Nephron progenitor cell (in vitro differentiated cells): Measurements from ENCODE around the gene TRIM3.

ENCODE experiments used
- DNase-seq: peaks from one replicate; pipeline ENCODE4 v3.0.0; 2021
- H3K27ac Mint-ChIP-seq: 2 replicates; pipeline ENCODE4 v1.8.0; 2021; ENCODE audit warnings: mild to moderate bottlenecking, moderate library complexity, mixed read lengths
- H3K27me3 Mint-ChIP-seq: 2 replicates; pipeline ENCODE4 v1.8.0; 2021; ENCODE audit warnings: mild to moderate bottlenecking, low read depth, mixed read lengths; ENCODE audit not compliant: poor library complexity
- H3K36me3 Mint-ChIP-seq: 2 replicates; pipeline ENCODE4 v1.8.0; 2021; ENCODE audit warnings: low read depth, mixed read lengths
- H3K4me1 Mint-ChIP-seq: 2 replicates; pipeline ENCODE4 v1.8.0; 2021; ENCODE audit warnings: mixed read lengths
- H3K4me3 Mint-ChIP-seq: 2 replicates; pipeline ENCODE4 v1.8.0; 2021; ENCODE audit warnings: mild to moderate bottlenecking, moderate library complexity, mixed read lengths
- H3K9me3 Mint-ChIP-seq: 2 replicates; pipeline ENCODE4 v1.8.0; 2021; ENCODE audit warnings: mild to moderate bottlenecking, moderate library complexity, mixed read lengths
- TF ChIP-seq, protein P1 (sequence below): fragments of 200-600 bp; sonication (generic); IDR thresholded peaks from 2 replicates; pipeline ENCODE4 v1.5.0; 2021; ENCODE audit warnings: antibody characterized with exemption

The TRIM3 gene

DNA sequence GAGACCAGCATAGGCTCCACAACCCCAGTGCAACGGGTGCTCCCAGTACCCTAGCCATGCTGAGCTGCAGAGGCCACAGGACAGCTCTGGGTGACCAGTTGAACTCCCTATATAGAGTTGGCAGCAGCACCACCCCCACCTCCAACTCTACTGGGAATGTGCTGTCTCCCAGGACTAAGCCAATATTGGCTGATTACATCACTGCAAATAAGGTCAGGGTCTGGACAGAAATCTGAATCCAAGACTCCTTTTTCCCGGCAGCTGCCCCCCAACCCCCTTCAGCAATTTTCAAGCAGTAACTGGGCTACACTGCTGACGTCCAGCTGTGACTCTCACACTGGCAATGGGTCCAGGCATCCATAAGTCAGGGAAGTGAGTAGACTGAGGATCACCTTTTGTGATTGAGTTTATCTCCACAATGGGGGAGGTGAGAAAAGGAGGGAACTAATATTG is 32.8 kb downstream of the TRIM3 start, which contains the start of gene HPX:
TSS of gene HPX (minus strand) at position 82 of the 453 bp plus-strand sequence. CDS start at position 58, 24 bp downstream.
- Mint-ChIP-seq H3K36me3 (no peaks in the 10 kb centered on the region), H3K27ac (no peak within 1 kb of the TSS), H3K4me3 (no peak within 1 kb of the TSS), H3K4me1 (no peaks in the 10 kb centered on the region), H3K27me3 (peaks cover 5% of the 10 kb centered on the region), H3K9me3 (no peaks in the 10 kb centered on the region)
- DNase-seq, result no peak
- TF ChIP-seq, protein P1, sequence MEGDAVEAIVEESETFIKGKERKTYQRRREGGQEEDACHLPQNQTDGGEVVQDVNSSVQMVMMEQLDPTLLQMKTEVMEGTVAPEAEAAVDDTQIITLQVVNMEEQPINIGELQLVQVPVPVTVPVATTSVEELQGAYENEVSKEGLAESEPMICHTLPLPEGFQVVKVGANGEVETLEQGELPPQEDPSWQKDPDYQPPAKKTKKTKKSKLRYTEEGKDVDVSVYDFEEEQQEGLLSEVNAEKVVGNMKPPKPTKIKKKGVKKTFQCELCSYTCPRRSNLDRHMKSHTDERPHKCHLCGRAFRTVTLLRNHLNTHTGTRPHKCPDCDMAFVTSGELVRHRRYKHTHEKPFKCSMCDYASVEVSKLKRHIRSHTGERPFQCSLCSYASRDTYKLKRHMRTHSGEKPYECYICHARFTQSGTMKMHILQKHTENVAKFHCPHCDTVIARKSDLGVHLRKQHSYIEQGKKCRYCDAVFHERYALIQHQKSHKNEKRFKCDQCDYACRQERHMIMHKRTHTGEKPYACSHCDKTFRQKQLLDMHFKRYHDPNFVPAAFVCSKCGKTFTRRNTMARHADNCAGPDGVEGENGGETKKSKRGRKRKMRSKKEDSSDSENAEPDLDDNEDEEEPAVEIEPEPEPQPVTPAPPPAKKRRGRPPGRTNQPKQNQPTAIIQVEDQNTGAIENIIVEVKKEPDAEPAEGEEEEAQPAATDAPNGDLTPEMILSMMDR, result no peak

DNA sequence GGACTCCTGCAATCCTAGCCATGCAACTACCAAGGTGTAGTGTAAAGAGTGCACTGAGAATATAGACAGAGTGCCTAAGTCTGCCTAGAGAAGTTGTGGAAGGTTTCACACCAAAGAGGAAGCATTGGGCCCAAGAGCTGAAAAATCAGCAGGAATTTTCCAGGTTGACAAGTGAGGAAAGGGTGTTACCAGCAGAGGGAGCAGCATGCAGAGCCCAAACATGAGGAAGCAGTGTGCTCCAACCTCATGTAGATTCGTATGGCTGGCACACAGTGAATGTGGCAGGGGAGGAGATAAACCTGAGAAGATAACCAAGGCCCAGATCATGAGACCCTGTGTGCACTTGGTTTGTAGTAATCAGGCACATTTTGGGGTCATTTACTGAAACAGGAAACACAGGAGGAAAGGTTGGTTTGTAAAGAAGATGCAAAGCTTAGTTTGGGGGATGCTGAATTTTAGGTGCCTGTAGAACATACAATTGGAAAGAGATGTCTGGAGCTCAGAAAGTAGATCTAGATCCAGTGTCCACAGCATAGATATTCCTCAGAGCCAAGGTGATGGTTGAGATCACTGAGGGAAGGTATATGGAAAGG is 34.7 kb downstream of the TRIM3 start:
- TF ChIP-seq, protein P1, result peak; percentile 56
- Mint-ChIP-seq H3K36me3 (no peaks in the 10 kb centered on the region), H3K4me1 (no peaks in the 10 kb centered on the region), H3K9me3 (no peaks in the 10 kb centered on the region), H3K4me3 (no peak overlapping the region), H3K27me3 (peaks cover under 1% of the 10 kb centered on the region), H3K27ac (no peak overlapping the region)
- peak; percentile 51 for DNase-seq

DNA sequence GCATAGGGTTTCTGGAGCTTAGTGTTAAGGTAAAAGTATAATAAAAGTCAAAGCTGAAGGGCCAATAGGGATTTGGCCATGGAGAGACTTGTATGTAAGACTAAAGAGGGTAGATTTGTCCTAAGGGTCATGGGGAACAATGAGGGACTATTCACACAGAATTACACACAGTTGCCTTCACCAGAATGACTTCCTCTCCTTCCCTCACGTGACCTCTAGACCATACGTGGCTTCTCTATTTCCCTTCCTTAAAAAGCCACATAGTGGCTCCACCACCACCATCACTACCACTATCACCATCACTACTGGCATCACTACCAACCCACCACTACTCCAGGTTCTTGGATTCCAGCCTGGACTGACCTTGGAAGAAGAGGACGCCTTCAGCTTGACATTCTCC is 35.7 kb downstream of the TRIM3 start:
- TF ChIP-seq, protein P1, result no peak
- no peak overlapping the region for H3K27ac Mint-ChIP-seq
- no peaks in the 10 kb centered on the region for H3K36me3 Mint-ChIP-seq
- no peak for DNase-seq
- no peaks in the 10 kb centered on the region for H3K27me3 Mint-ChIP-seq
- H3K9me3 Mint-ChIP-seq, result no peaks in the 10 kb centered on the region
- no peak overlapping the region for H3K4me3 Mint-ChIP-seq
- H3K4me1 Mint-ChIP-seq, result no peaks in the 10 kb centered on the region

DNA sequence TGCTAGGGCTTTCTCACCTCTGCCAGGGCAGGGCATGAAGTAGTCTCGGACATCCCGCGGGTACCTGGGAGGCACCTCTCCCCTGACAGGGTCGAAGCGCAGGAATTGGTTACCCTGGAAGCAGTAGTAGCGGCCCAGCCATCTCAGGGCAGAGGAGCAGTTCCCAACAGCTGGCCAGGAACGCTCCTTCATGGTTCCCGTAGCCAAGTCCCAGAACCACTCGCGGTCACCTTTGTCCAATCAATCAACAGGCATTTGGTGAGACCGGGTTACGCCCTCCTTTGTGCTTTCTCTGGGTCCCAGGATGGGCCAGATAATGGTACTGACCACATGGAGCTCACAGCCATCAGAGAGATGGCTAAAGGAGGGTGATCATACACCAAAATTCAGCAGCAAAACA is 36.3 kb downstream of the TRIM3 start:
- Mint-ChIP-seq H3K9me3 (no peaks in the 10 kb centered on the region), H3K4me1 (no peaks in the 10 kb centered on the region), H3K4me3 (no peak overlapping the region), H3K27me3 (peaks cover 3% of the 10 kb centered on the region), H3K36me3 (no peaks in the 10 kb centered on the region), H3K27ac (no peak overlapping the region)
- TF ChIP-seq, protein P1, result no peak
- DNase-seq, result no peak

DNA sequence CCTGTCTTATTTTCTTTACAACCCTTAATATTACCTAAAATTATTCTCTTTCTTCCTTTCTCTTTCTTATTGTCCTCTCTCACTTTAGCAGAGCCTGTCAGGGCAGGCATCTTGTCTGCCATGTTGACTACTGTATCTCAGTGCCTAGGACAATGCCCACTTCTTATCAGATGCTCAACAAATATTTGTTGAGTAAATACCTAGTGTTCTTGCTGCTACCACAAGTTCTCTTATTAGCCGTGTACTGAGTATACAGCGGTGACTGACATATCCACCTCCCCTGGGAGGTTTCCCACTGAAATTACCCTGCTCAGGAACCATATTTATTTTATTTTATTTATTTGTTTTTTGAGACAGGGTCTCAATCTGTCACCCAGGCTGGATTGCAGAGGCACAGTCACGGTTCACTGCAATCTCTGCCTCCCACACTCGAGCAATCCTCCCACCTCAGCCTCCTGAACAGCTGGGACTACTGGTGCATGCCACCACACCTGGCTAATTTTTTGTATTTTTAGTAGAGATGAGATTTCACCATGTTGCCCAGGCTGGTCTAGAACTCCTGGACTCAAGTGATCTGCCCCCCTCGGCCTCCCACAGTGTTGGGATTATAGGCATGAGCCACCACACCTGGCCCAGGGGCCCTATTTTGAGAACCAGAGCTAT is 39.6 kb downstream of the TRIM3 start:
- Mint-ChIP-seq H3K27ac (no peak overlapping the region), H3K27me3 (peaks cover 6% of the 10 kb centered on the region), H3K4me1 (no peaks in the 10 kb centered on the region), H3K9me3 (no peaks in the 10 kb centered on the region), H3K36me3 (no peaks in the 10 kb centered on the region), H3K4me3 (no peak overlapping the region)
- DNase-seq, result no peak
- TF ChIP-seq, protein P1, result no peak

DNA sequence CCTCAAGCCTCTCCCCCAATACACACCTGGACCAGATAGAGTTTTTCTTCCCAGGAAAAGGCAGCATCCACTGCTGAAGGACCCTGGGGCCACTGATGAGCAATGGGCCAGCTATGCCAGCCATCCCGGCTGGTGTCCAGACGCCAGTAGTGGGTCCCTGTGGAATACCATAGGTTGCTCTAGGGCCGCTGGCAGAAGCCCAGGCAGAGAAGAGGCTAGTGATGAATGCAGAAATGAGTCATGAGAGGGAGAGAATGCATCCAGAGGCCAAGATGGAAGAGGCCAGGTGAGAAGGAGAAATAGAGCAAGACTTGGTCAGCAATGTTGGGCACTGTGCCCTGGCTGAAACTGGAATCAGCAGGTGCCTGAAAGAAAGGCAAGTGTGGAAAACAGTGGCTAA is 41.9 kb downstream of the TRIM3 start:
- DNase-seq, result no peak
- TF ChIP-seq, protein P1, result no peak
- H3K4me1 Mint-ChIP-seq, result no peaks in the 10 kb centered on the region
- no peaks in the 10 kb centered on the region for H3K9me3 Mint-ChIP-seq
- no peak overlapping the region for H3K4me3 Mint-ChIP-seq
- H3K36me3 Mint-ChIP-seq, result no peaks in the 10 kb centered on the region
- no peak overlapping the region for H3K27ac Mint-ChIP-seq
- H3K27me3 Mint-ChIP-seq, result peaks cover 14% of the 10 kb centered on the region
